IMR-90 (cell line): ENCODE measurements around the gene TMEM256. TPM values are rescaled to one million over a fixed set of nuclear protein-coding genes. Genes with fewer than 3 reads are reported as not detected.

Experiments
- ATAC-seq: fragments of 200-7000 bp; cut with Tn5 transposase; 2 replicates; pipeline ENCODE4 v1.9.1; 2020; ENCODE audit warnings: low read depth, mild to moderate bottlenecking, moderate library complexity
- BruUV-seq: library from RNA; stranded (reverse); fragments of 400-500 nt; replicated peaks from 2 replicates; lab custom pipeline; 2021; lab: Mats Ljungman, UMichigan
- CTCF ChIA-PET: fragments of 300-600 bp; formaldehyde crosslinking; extraction: SDS; loops from one replicate; lab custom pipeline; 2021; ENCODE audit warnings: antibody characterized with exemption; lab: Yijun Ruan, JAX
- POLR2A ChIA-PET: fragments of 300-600 bp; sonication (Branson Sonifier 250); formaldehyde crosslinking; loops from one replicate; lab custom pipeline; 2022; ENCODE audit warnings: antibody characterized with exemption; ENCODE audit not compliant: unreplicated experiment; lab: Charles Lee
- DNase-seq: peaks from one replicate; pipeline ENCODE4 v3.0.0; 2013
- H2AFZ ChIP-seq: replicated peaks from 2 replicates; pipeline ENCODE3; 2013; ENCODE audit warnings: low read length, mild to moderate bottlenecking; ENCODE audit not compliant: poor library complexity
- H2AK5ac ChIP-seq: 2 replicates; pipeline ENCODE4 v1.6.1; 2013; ENCODE audit warnings: low read depth, low read length, inconsistent platforms
- H2AK9ac ChIP-seq: replicated peaks from 2 replicates; pipeline ENCODE3; 2013; ENCODE audit warnings: mild to moderate bottlenecking, low read depth, low read length, moderate library complexity; ENCODE audit not compliant: poor library complexity
- H2BK120ac ChIP-seq: 2 replicates; pipeline ENCODE4 v1.6.1; 2013; ENCODE audit warnings: low read depth, low read length, inconsistent platforms
- H2BK15ac ChIP-seq: 3 replicates; pipeline ENCODE4 v1.6.1; 2013; ENCODE audit warnings: low read depth, low read length, inconsistent platforms
- H2BK20ac ChIP-seq: 2 replicates; pipeline ENCODE4 v1.6.1; 2013; ENCODE audit warnings: low read depth, mild to moderate bottlenecking, inconsistent platforms, low read length, moderate library complexity
- H2BK5ac ChIP-seq: 2 replicates; pipeline ENCODE4 v1.6.1; 2013; ENCODE audit warnings: mild to moderate bottlenecking, low read depth, low read length, inconsistent platforms; ENCODE audit not compliant: poor library complexity, severe bottlenecking
- H3K14ac ChIP-seq: replicated peaks from 2 replicates; pipeline ENCODE4 v1.6.1; 2013; ENCODE audit warnings: low read depth, low read length, inconsistent platforms
- H3K18ac ChIP-seq: 2 replicates; pipeline ENCODE4 v1.6.1; 2013; ENCODE audit warnings: low read depth, low read length, control low read depth
- H3K23ac ChIP-seq: 2 replicates; pipeline ENCODE4 v1.6.1; 2013; ENCODE audit warnings: low read depth, low read length, inconsistent platforms
- H3K27ac ChIP-seq: 2 replicates; pipeline ENCODE4 v1.5.1; 2013; ENCODE audit warnings: mild to moderate bottlenecking, control low read depth, low read length; ENCODE audit not compliant: insufficient read depth
- H3K27me3 ChIP-seq: 2 replicates; pipeline ENCODE4 v1.6.1; 2013; ENCODE audit warnings: low read length; ENCODE audit not compliant: control insufficient read depth, insufficient read depth
- H3K36me3 ChIP-seq: 2 replicates; pipeline ENCODE4 v1.6.1; 2013; ENCODE audit warnings: low read length, mixed read lengths; ENCODE audit not compliant: control insufficient read depth, insufficient read depth
- H3K4ac ChIP-seq: 2 replicates; pipeline ENCODE4 v1.6.1; 2013; ENCODE audit warnings: low read depth, low read length, inconsistent platforms
- H3K4me1 ChIP-seq: 2 replicates; pipeline ENCODE4 v1.6.1; 2013; ENCODE audit warnings: low read length, mixed read lengths; ENCODE audit not compliant: control insufficient read depth, insufficient read depth
- H3K4me2 ChIP-seq: 2 replicates; pipeline ENCODE4 v1.6.1; 2013; ENCODE audit warnings: low read depth, mild to moderate bottlenecking, control low read depth, low read length, moderate library complexity
- H3K4me3 ChIP-seq: 2 replicates; pipeline ENCODE4 v1.5.1; 2013; ENCODE audit warnings: low read depth, mild to moderate bottlenecking, control low read depth, low read length, moderate library complexity; ENCODE audit not compliant: insufficient read depth
- H3K56ac ChIP-seq: 2 replicates; pipeline ENCODE4 v1.6.1; 2013; ENCODE audit warnings: low read length, inconsistent platforms; ENCODE audit not compliant: insufficient read depth; ENCODE audit errors: extremely low read depth
- H3K79me1 ChIP-seq, 2 experiments: 2 replicates each; pipeline ENCODE4 v1.6.1; 2013; ENCODE audit warnings: low read length in 2 of 2, inconsistent platforms in 1 of 2, low read depth in 1 of 2
- H3K9ac ChIP-seq: 2 replicates; pipeline ENCODE4 v1.6.1; 2013; ENCODE audit warnings: low read depth, low read length, control low read depth
- H3K9me1 ChIP-seq: 2 replicates; pipeline ENCODE4 v1.6.1; 2013; ENCODE audit warnings: low read length, inconsistent platforms; ENCODE audit not compliant: insufficient read depth
- H3K9me3 ChIP-seq: 2 replicates; pipeline ENCODE4 v1.6.1; 2013; ENCODE audit warnings: low read length; ENCODE audit not compliant: control insufficient read depth, insufficient read depth
- H4K20me1 ChIP-seq: 2 replicates; pipeline ENCODE4 v1.6.1; 2013; ENCODE audit warnings: low read length, inconsistent platforms; ENCODE audit not compliant: insufficient read depth
- H4K5ac ChIP-seq: 2 replicates; pipeline ENCODE4 v1.6.1; 2013; ENCODE audit warnings: mild to moderate bottlenecking, low read depth, low read length, control low read depth
- H4K8ac ChIP-seq, 2 experiments: 2 replicates each; pipeline ENCODE4 v1.6.1; 2013; ENCODE audit warnings: low read depth in 2 of 2, low read length in 2 of 2, control low read depth in 1 of 2, inconsistent platforms in 1 of 2
- H4K91ac ChIP-seq: 2 replicates; pipeline ENCODE4 v1.6.1; 2013; ENCODE audit warnings: low read depth, low read length, inconsistent platforms; ENCODE audit not compliant: insufficient read depth
- BHLHE40 ChIP-seq: fragments of 150-350 bp; IDR thresholded peaks from 2 replicates; pipeline ENCODE4 v1.6.1; 2016; ENCODE audit warnings: mild to moderate bottlenecking, low read depth, low read length
- CEBPB ChIP-seq: IDR thresholded peaks from 2 replicates; pipeline ENCODE4 v1.6.1; 2012; ENCODE audit warnings: low read depth, low read length, improper control_type of control experiment
- CHD1 ChIP-seq: IDR thresholded peaks from 2 replicates; pipeline ENCODE4 v1.6.1; 2012; ENCODE audit warnings: low read depth, low read length, improper control_type of control experiment
- CTCF ChIP-seq: conservative IDR thresholded peaks from 2 replicates; pipeline ENCODE4 v1.5.1; 2012; ENCODE audit warnings: mild to moderate bottlenecking, low read depth, low read length, improper control_type of control experiment
- ELK1 ChIP-seq: fragments of 150-350 bp; IDR thresholded peaks from 2 replicates; pipeline ENCODE4 v1.6.1; 2016; ENCODE audit warnings: low read depth, mild to moderate bottlenecking, low read length, moderate library complexity, borderline replicate concordance
- FOS ChIP-seq: fragments of 150-350 bp; IDR thresholded peaks from 2 replicates; pipeline ENCODE4 v1.6.1; 2016; ENCODE audit warnings: low read depth, low read length
- MAFK ChIP-seq: IDR thresholded peaks from 2 replicates; pipeline ENCODE4 v1.6.1; 2012; ENCODE audit warnings: low read depth, low read length, improper control_type of control experiment
- MAZ ChIP-seq: IDR thresholded peaks from 2 replicates; pipeline ENCODE4 v1.6.1; 2012; ENCODE audit warnings: low read depth, mild to moderate bottlenecking, low read length, improper control_type of control experiment, moderate library complexity, borderline replicate concordance
- MXI1 ChIP-seq: IDR thresholded peaks from 2 replicates; pipeline ENCODE4 v1.6.1; 2012; ENCODE audit warnings: low read depth, mild to moderate bottlenecking, low read length, moderate library complexity, borderline replicate concordance
- NFE2L2 ChIP-seq: fragments of 150-350 bp; IDR thresholded peaks from 2 replicates; pipeline ENCODE4 v1.6.1; 2016; ENCODE audit warnings: low read depth, mild to moderate bottlenecking, low read length
- POLR2A ChIP-seq: IDR thresholded peaks from 2 replicates; pipeline ENCODE4 v1.6.1; 2012; ENCODE audit warnings: mild to moderate bottlenecking, low read depth, low read length
- RAD21 ChIP-seq: IDR thresholded peaks from 2 replicates; pipeline ENCODE4 v1.6.1; 2012; ENCODE audit warnings: low read length, improper control_type of control experiment
- RCOR1 ChIP-seq: IDR thresholded peaks from 2 replicates; pipeline ENCODE4 v1.6.1; 2012; ENCODE audit warnings: mild to moderate bottlenecking, low read length, improper control_type of control experiment; ENCODE audit not compliant: insufficient replicate concordance
- RFX5 ChIP-seq: IDR thresholded peaks from 2 replicates; pipeline ENCODE4 v1.8.0; 2012; ENCODE audit warnings: low read depth, mild to moderate bottlenecking, low read length, moderate library complexity
- SMC3 ChIP-seq: fragments of 150-350 bp; IDR thresholded peaks from 2 replicates; pipeline ENCODE4 v1.6.1; 2016; ENCODE audit warnings: low read depth, mild to moderate bottlenecking, antibody characterized with exemption, low read length, moderate library complexity
- USF2 ChIP-seq: fragments of 150-350 bp; IDR thresholded peaks from 2 replicates; pipeline ENCODE4 v1.6.1; 2017; ENCODE audit warnings: mild to moderate bottlenecking, antibody characterized with exemption, low read length, low read depth
- WGBS, 2 experiments: methylation state at CpG; one replicate each; pipeline versions ENCODE4 v1.1.5 to v1.1.7; 2013; ENCODE audit warnings: missing lambda C conversion rate in 2 of 2; ENCODE audit not compliant: insufficient read length in 1 of 2; ENCODE audit errors: extremely low coverage in 2 of 2; 5-methylcytosine and 5-hydroxymethylcytosine counted together
- dilution Hi-C: fragments of 300-500 bp; cut with HindIII; formaldehyde crosslinking; loops from one replicate; pipeline ENCODE4 v1.14.3; 2018; ENCODE audit warnings: low sequenced_read_pairs; ENCODE audit not compliant: unreplicated experiment
- in situ Hi-C: fragments of 300-500 bp; cut with MboI; formaldehyde crosslinking; loops from 3 replicates; pipeline ENCODE4 v1.14.3; 2019; ENCODE audit warnings: low sequenced_read_pairs, inconsistent platforms, mixed read lengths
- intact Hi-C: fragments of 100-400 bp; cut with micrococcal nuclease; formaldehyde crosslinking; loops from 2 replicates; pipeline ENCODE4 v1.10.0; 2022
- polyA plus RNA-seq, 3 experiments: library from polyadenylated mRNA; depleted of rRNA; stranded (reverse); fragments of >200 nt; gene quantifications; 2 replicates each; pipeline ENCODE4 v1.2.3, GENCODE V29; 2012; ENCODE audit warnings: low replicate concordance in 1 of 3
- total RNA-seq: library from RNA; depleted of rRNA; stranded (reverse); fragments of >200 nt; gene quantifications from 2 replicates; pipeline ENCODE4 v1.2.3, GENCODE V29; 2012

The TMEM256 gene
- total and polyA plus RNA-seq, 2 of the 4 experiments (the other 2 are of a cell fraction), result 38.4 to 174 TPM

GRCh38 chr17:7379134-7379533, 24.8 kb downstream of the TMEM256 start:
- H3K9me1 ChIP-seq, result peaks cover 2% of the 10 kb centered on the region; the same call in 1 of the 2 replicates
- WGBS, 2 experiments, result no CpG with 5 or more reads among the region's 3 CpGs
- no peak overlapping the region for H2AK9ac ChIP-seq
- H4K91ac ChIP-seq, result no peak overlapping the region
- no peak overlapping the region for H2BK5ac ChIP-seq
- in situ Hi-C loops, result no loop called here
- no peak overlapping the region for H3K56ac ChIP-seq
- ChIA-PET POLR2A (no interaction called here), CTCF (no interaction called here)
- dilution Hi-C loops, result no loop called here
- no peak overlapping the region for H2BK20ac ChIP-seq
- no peak overlapping the region for H3K4me2 ChIP-seq
- no peak overlapping the region for H3K18ac ChIP-seq
- H3K4ac ChIP-seq, result no peak overlapping the region
- no peak overlapping the region for H3K9ac ChIP-seq
- H3K27ac ChIP-seq, result no peak overlapping the region
- peaks cover 10% of the 10 kb centered on the region; the same call in 1 of the 2 replicates for H3K9me3 ChIP-seq
- H2AK5ac ChIP-seq, result no peak overlapping the region
- ATAC-seq (no peak), DNase-seq (no peak)
- no TSS peak for BruUV-seq
- H4K8ac ChIP-seq, result no peak overlapping the region
- H2BK15ac ChIP-seq, result no peak overlapping the region
- no peaks in the 10 kb centered on the region for H3K79me1 ChIP-seq
- H3K4me1 ChIP-seq, result peaks cover 7% of the 10 kb centered on the region; the same call in 1 of the 2 replicates
- H4K20me1 ChIP-seq, result no peaks in the 10 kb centered on the region
- no peak overlapping the region for H3K14ac ChIP-seq
- TF ChIP-seq RCOR1 (no peak), CTCF (no peak), NFE2L2 (no peak), RAD21 (no peak), CEBPB (no peak), ELK1 (no peak), MXI1 (no peak), POLR2A (no peak), MAFK (no peak), SMC3 (no peak), USF2 (no peak), CHD1 (no peak), BHLHE40 (no peak), FOS (no peak), RFX5 (no peak), MAZ (no peak)
- no peak overlapping the region for H2AFZ ChIP-seq
- no peak overlapping the region for H3K23ac ChIP-seq
- no peak overlapping the region for H3K4me3 ChIP-seq
- no peaks in the 10 kb centered on the region for H3K36me3 ChIP-seq
- no peak overlapping the region for H2BK120ac ChIP-seq
- peaks cover 26% of the 10 kb centered on the region for H3K27me3 ChIP-seq
- intact Hi-C loops, result no loop called here
- H4K5ac ChIP-seq, result no peak overlapping the region
